K562 (cell line): ENCODE data around the gene CRELD2. TPM values are rescaled to one million over a fixed set of nuclear protein-coding genes. Genes with fewer than 3 reads are reported as not detected.
A peak's percentile ranks its signal among the peaks of the same experiment; 100 is the strongest.

Experiments
- ATAC-seq: fragments of 200-7000 bp; cut with Tn5 transposase; 3 replicates; pipeline ENCODE4 v1.9.1; 2020; ENCODE audit warnings: moderate library complexity
- BruUV-seq: library from RNA; stranded (reverse); fragments of 400-500 nt; replicated peaks from 2 replicates; lab custom pipeline; 2021; lab: Mats Ljungman, UMichigan
- CTCF ChIA-PET: fragments of 300-600 bp; formaldehyde crosslinking; extraction: SDS; loops from one replicate; lab custom pipeline; 2021; ENCODE audit warnings: low intra/inter-chr PET ratio; lab: Yijun Ruan, JAX
- POLR2A ChIA-PET: fragments of 300-600, 350-650 bp; sonication (Branson Sonifier 250); formaldehyde crosslinking; extraction: SDS; loops from one replicate; lab custom pipeline; 2021; ENCODE audit warnings: antibody characterized with exemption, inconsistent platforms; lab: Yijun Ruan, JAX
- DNase-seq, 4 experiments: peaks; one replicate each; pipeline versions ENCODE4 v3.0.0 to v3.0.0-alpha.2; 2011 to 2018; ENCODE audit warnings: low spot score in 3 of 4, mixed read lengths in 3 of 4; ENCODE audit errors: extremely low read depth in 1 of 4
- FAIRE-seq: peaks from 2 replicates; lab custom pipeline; 2011; peaks lifted over from hg19 to GRCh38; lab: Jason Lieb, UNC
- H2AFZ ChIP-seq: 2 replicates; pipeline ENCODE4 v1.6.0; 2011; ENCODE audit warnings: low read depth, low read length, control low read depth, inconsistent platforms
- H3K27ac ChIP-seq: fragments of 200-600 bp; 3 replicates; pipeline ENCODE4 v1.8.0; 2011; ENCODE audit warnings: low read depth, mild to moderate bottlenecking, control low read depth, inconsistent platforms, low read length, moderate library complexity, mixed read lengths; ENCODE audit errors: extremely low read depth
- H3K27me3 ChIP-seq, 2 experiments: fragments of 300-600 bp in 1 of 2; 2 replicates in 1 of 2; 3 replicates in 1 of 2; pipeline versions ENCODE4 v1.6.0 to v1.8.0; 2011; ENCODE audit warnings: inconsistent platforms in 2 of 2, low read length in 2 of 2, mild to moderate bottlenecking in 1 of 2, mixed read lengths in 1 of 2, moderate library complexity in 1 of 2; ENCODE audit not compliant: control insufficient read depth in 2 of 2, insufficient read depth in 2 of 2
- H3K36me3 ChIP-seq: fragments of 300-600 bp; 3 replicates; pipeline ENCODE4 v1.8.0; 2011; ENCODE audit warnings: mild to moderate bottlenecking, low read length, inconsistent platforms; ENCODE audit not compliant: control insufficient read depth, insufficient read depth
- H3K4me1 ChIP-seq, 2 experiments: fragments of 200-600 bp in 1 of 2; replicated peaks in 1 of 2; 2 replicates in 1 of 2; 3 replicates in 1 of 2; pipeline versions ENCODE4 v1.5.1 to v1.8.0; 2011; ENCODE audit warnings: inconsistent platforms in 2 of 2, low read length in 2 of 2, mild to moderate bottlenecking in 1 of 2, mixed read lengths in 1 of 2, moderate library complexity in 1 of 2; ENCODE audit not compliant: control insufficient read depth in 2 of 2, insufficient read depth in 2 of 2
- H3K4me2 ChIP-seq: 2 replicates; pipeline ENCODE4 v1.6.1; 2011; ENCODE audit warnings: low read length, control low read depth, inconsistent platforms, mixed read lengths; ENCODE audit not compliant: insufficient read depth
- H3K4me3 ChIP-seq: fragments of 200-600 bp; sonication (generic), shearing (Covaris generic); 2 replicates; pipeline ENCODE4 v1.5.1; 2016; ENCODE audit warnings: control low read depth, inconsistent platforms
- H3K79me2 ChIP-seq: fragments of 200-600 bp; 3 replicates; pipeline ENCODE4 v1.8.0; 2011; ENCODE audit warnings: low read length, inconsistent platforms; ENCODE audit not compliant: control insufficient read depth, insufficient read depth
- H3K9ac ChIP-seq, 2 experiments: 2 replicates each; pipeline versions ENCODE4 v1.6.0 to v1.6.1; 2011; ENCODE audit warnings: low read depth in 2 of 2, low read length in 2 of 2, control low read depth in 1 of 2, inconsistent platforms in 1 of 2, mild to moderate bottlenecking in 1 of 2, mixed read lengths in 1 of 2; ENCODE audit not compliant: insufficient read depth in 1 of 2
- H3K9me1 ChIP-seq: one replicate; pipeline ENCODE4 v1.6.0; 2011; ENCODE audit warnings: inconsistent platforms, mild to moderate bottlenecking, low read length, moderate library complexity; ENCODE audit not compliant: control insufficient read depth, insufficient read depth
- H3K9me3 ChIP-seq: replicated peaks from 2 replicates; pipeline ENCODE4 v1.5.1; 2011; ENCODE audit warnings: low read depth, low read length, inconsistent platforms; ENCODE audit not compliant: control insufficient read depth, insufficient read depth
- H4K20me1 ChIP-seq: replicated peaks from 2 replicates; pipeline ENCODE4 v1.6.1; 2011; ENCODE audit warnings: low read length, inconsistent platforms, mixed read lengths; ENCODE audit not compliant: control insufficient read depth, insufficient read depth
- ARID1B ChIP-seq: fragments of 450-650 bp; IDR thresholded peaks from 2 replicates; pipeline ENCODE4 v1.6.1; 2016; ENCODE audit warnings: antibody characterized with exemption, mild to moderate bottlenecking, inconsistent platforms
- BHLHE40 ChIP-seq: IDR thresholded peaks from 2 replicates; pipeline ENCODE4 v1.6.1; 2011; ENCODE audit warnings: low read length, improper control_type of control experiment
- BRD9 ChIP-seq: fragments of 450-650 bp; IDR thresholded peaks from 2 replicates; pipeline ENCODE4 v1.6.1; 2018; ENCODE audit warnings: low read depth; ENCODE audit not compliant: partially characterized antibody
- CBFA2T2 ChIP-seq: fragments of 450-650 bp; conservative IDR thresholded peaks from 2 replicates; pipeline ENCODE4 v1.6.1; 2017; ENCODE audit warnings: mild to moderate bottlenecking
- CREM ChIP-seq: IDR thresholded peaks from 2 replicates; pipeline ENCODE4 v1.6.1; 2014; ENCODE audit warnings: antibody characterized with exemption, low read depth
- CXXC5 ChIP-seq: fragments of 250-450 bp; sonication (Bioruptor Pico); IDR thresholded peaks from 2 replicates; pipeline ENCODE4 v1.8.0; 2022; ENCODE audit warnings: inconsistent platforms, mild to moderate bottlenecking, moderate library complexity
- DMBX1 ChIP-seq: fragments of 250-450 bp; sonication (Bioruptor Pico); IDR thresholded peaks from 2 replicates; pipeline ENCODE4 v1.8.0; 2022; ENCODE audit warnings: inconsistent platforms, mild to moderate bottlenecking, moderate library complexity, borderline replicate concordance
- EP300 ChIP-seq: IDR thresholded peaks from 2 replicates; pipeline ENCODE4 v1.6.1; 2012; ENCODE audit warnings: low read length, improper control_type of control experiment
- EZH2 ChIP-seq: IDR thresholded peaks from 2 replicates; pipeline ENCODE4 v1.6.1; 2012; ENCODE audit warnings: low read depth, mild to moderate bottlenecking, inconsistent platforms, low read length, borderline replicate concordance
- IRF2 ChIP-seq: sonication (generic); formaldehyde crosslinking; IDR thresholded peaks from 2 replicates; pipeline ENCODE4 v1.8.1; 2022; ENCODE audit warnings: mild to moderate bottlenecking, missing genetic modification reagents
- MAFF ChIP-seq: IDR thresholded peaks from 2 replicates; pipeline ENCODE4 v1.6.1; 2012; ENCODE audit warnings: low read length, improper control_type of control experiment
- MTA3 ChIP-seq: fragments of 450-650 bp; formaldehyde crosslinking; IDR thresholded peaks from 2 replicates; pipeline ENCODE4 v1.6.1; 2017; ENCODE audit warnings: mild to moderate bottlenecking, borderline replicate concordance
- MXI1 ChIP-seq: IDR thresholded peaks from 2 replicates; pipeline ENCODE4 v1.6.1; 2011; ENCODE audit warnings: low read depth, mild to moderate bottlenecking, improper control_type of control experiment, low read length
- NCOR1 ChIP-seq: fragments of 450-650 bp; IDR thresholded peaks from 2 replicates; pipeline ENCODE4 v1.6.1; 2016; ENCODE audit warnings: mild to moderate bottlenecking, moderate library complexity
- NFIC ChIP-seq: fragments of 450-650 bp; IDR thresholded peaks from 2 replicates; pipeline ENCODE4 v1.6.1; 2017; ENCODE audit warnings: mild to moderate bottlenecking, inconsistent platforms
- RUNX1 ChIP-seq: sonication (generic); IDR thresholded peaks from 2 replicates; pipeline ENCODE4 v1.6.1; 2016; ENCODE audit warnings: antibody characterized with exemption, low read depth
- SMAD1 ChIP-seq: fragments of 150-350 bp; IDR thresholded peaks from 2 replicates; pipeline ENCODE4 v1.6.1; 2014; ENCODE audit warnings: low read length, low read depth; ENCODE audit not compliant: partially characterized antibody
- TRIM24 ChIP-seq, 2 experiments: fragments of 450-650 bp; IDR thresholded peaks; 2 replicates each; pipeline ENCODE4 v1.6.1; 2016
- XRCC3 ChIP-seq: fragments of 450-650 bp; IDR thresholded peaks from 2 replicates; pipeline ENCODE4 v1.6.1; 2017; ENCODE audit warnings: mild to moderate bottlenecking, moderate library complexity
- ZNF23 ChIP-seq: fragments of 250-450 bp; sonication (Bioruptor Pico); IDR thresholded peaks from 2 replicates; pipeline ENCODE4 v1.4.0; 2020; ENCODE audit warnings: mild to moderate bottlenecking
- ZNF232 ChIP-seq: sonication (generic); formaldehyde crosslinking; IDR thresholded peaks from 2 replicates; pipeline ENCODE4 v1.8.0; 2022; ENCODE audit warnings: mild to moderate bottlenecking, missing genetic modification reagents
- WGBS: fragments of 100-300 bp; shearing (Covaris generic); methylation state at CpG from one replicate; pipeline ENCODE4 v1.1.6; 2016; ENCODE audit warnings: low coverage, mixed read lengths; ENCODE audit not compliant: insufficient coverage; ENCODE audit errors: missing lambda C conversion rate; 5-methylcytosine and 5-hydroxymethylcytosine counted together
- in situ Hi-C: fragments of 300-500 bp; cut with MboI; formaldehyde crosslinking; loops from 4 replicates; pipeline ENCODE4 v1.15.0; 2018; ENCODE audit warnings: inconsistent platforms, mixed read lengths
- intact Hi-C: fragments of 100-400 bp; cut with micrococcal nuclease; formaldehyde crosslinking; loops from 2 replicates; pipeline ENCODE4 v1.14.2; 2022
- polyA plus RNA-seq, 8 experiments: library from polyadenylated mRNA; depleted of rRNA in 4 of 8; stranded (reverse) in 5 of 8; unstranded in 3 of 8; fragments of >200 nt; fragmentation: Nextera tagmentation in 2 of 8; fragmentation: Illumina TruSeq in 1 of 8; extraction: Ambion mirVana in 2 of 8; extraction: Trizol in 1 of 8; gene quantifications; 2 replicates each; pipeline versions ENCODE4 v1.2.1 to v1.2.3, GENCODE V29; 2011 to 2014; ENCODE audit warnings: inconsistent platforms in 1 of 8, missing spikeins in 1 of 8
- total RNA-seq, 7 experiments: library from RNA; depleted of rRNA in 6 of 7; stranded (reverse); fragments of >200 nt in 6 of 7; fragmentation: Illumina TruSeq in 2 of 7; extraction: Trizol in 2 of 7; gene quantifications; 2 replicates each; pipeline versions ENCODE4 v1.2.1 to v1.2.3, GENCODE V29; 2011 to 2021; ENCODE audit warnings: low replicate concordance in 1 of 7
- TF ChIP-seq, protein P1 (sequence below): fragments of 250-450 bp; sonication (Bioruptor Pico); IDR thresholded peaks from 2 replicates; pipeline ENCODE4 v1.8.0; 2022; ENCODE audit warnings: moderate library complexity, mild to moderate bottlenecking, inconsistent platforms

CRELD2 gene
- total and polyA plus RNA-seq, 9 of the 15 experiments (the other 6 are each of a cell fraction or from before 2014, with no cell fraction given): 0.96 to 25.3 (median 8.8) TPM

GRCh38 chr22:49936018-49936972 lies 17.9 kb downstream of the CRELD2 start:
- intact Hi-C loops: no loop called here
- Histone ChIP-seq H3K9me3 (no peaks in the 10 kb centered on the region), H3K9ac (peak overlapping the region in 1 of 2 experiments; percentile 86; a peak in 1 of 4 replicates), H3K4me1 (peaks cover 18 to 53% of the 10 kb centered on the region in 2 experiments), H3K27me3 (no peaks in the 10 kb centered on the region), H2AFZ (0 out of 2 replicates have a peak overlapping the region, but pooled peaks have one; percentile 51), H3K27ac (peak overlapping the region; percentile 70; the same call in 2 of the 3 replicates), H3K9me1 (no peaks in the 10 kb centered on the region), H3K4me3 (no peak overlapping the region), H3K79me2 (no peaks in the 10 kb centered on the region), H4K20me1 (no peaks in the 10 kb centered on the region), H3K36me3 (no peaks in the 10 kb centered on the region), H3K4me2 (no peak overlapping the region)
- ChIA-PET POLR2A (interaction anchor here (0.6 to 1.8 kb wide), 4 partner anchors 26 to 316 kb away, joined by 3 to 4 read pairs (median 3); no protein-coding TSS in a partner anchor), CTCF (no interaction called here)
- in situ Hi-C loops: no loop called here
- BruUV-seq: no TSS peak
- peak; percentile 79 to 95 (median 82) for DNase-seq
- peak; percentile 92 for ATAC-seq
- peak; percentile 81 for FAIRE-seq
- WGBS: 46% methylated on average over 3 of the region's 52 CpGs
- TF ChIP-seq NCOR1: peak; percentile 74
- TF ChIP-seq BHLHE40: peak; percentile 96
- no peak for TF ChIP-seq RUNX1
- TF ChIP-seq MXI1: no peak
- no peak for TF ChIP-seq MAFF
- no peak for TF ChIP-seq BRD9
- TF ChIP-seq EZH2: no peak
- TF ChIP-seq, protein P1, sequence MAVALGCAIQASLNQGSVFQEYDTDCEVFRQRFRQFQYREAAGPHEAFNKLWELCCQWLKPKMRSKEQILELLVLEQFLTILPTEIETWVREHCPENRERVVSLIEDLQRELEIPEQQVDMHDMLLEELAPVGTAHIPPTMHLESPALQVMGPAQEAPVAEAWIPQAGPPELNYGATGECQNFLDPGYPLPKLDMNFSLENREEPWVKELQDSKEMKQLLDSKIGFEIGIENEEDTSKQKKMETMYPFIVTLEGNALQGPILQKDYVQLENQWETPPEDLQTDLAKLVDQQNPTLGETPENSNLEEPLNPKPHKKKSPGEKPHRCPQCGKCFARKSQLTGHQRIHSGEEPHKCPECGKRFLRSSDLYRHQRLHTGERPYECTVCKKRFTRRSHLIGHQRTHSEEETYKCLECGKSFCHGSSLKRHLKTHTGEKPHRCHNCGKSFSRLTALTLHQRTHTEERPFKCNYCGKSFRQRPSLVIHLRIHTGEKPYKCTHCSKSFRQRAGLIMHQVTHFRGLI: no peak
- peak; percentile 91 for TF ChIP-seq CXXC5 (CRISPR knock-in tag)
- TF ChIP-seq CREM: peak; percentile 75; the same call in 1 of the 2 replicates
- no peak for TF ChIP-seq SMAD1
- no peak for TF ChIP-seq ZNF23
- peak; percentile 38; the same call in 1 of the 2 replicates for TF ChIP-seq ARID1B
- no peak for TF ChIP-seq ZNF232
- no peak for TF ChIP-seq CBFA2T2
- no peak for TF ChIP-seq XRCC3
- no peak for TF ChIP-seq DMBX1
- TF ChIP-seq EP300: peak; percentile 66
- 0 out of 2 replicates have a peak, but pooled peaks have one; percentile 47 for TF ChIP-seq MTA3
- no peak for TF ChIP-seq IRF2 (CRISPR knock-in tag)
- TF ChIP-seq NFIC: 0 out of 2 replicates have a peak, but pooled peaks have one; percentile 18
- TF ChIP-seq TRIM24 (IDR thresholded peaks at IDR 0.05): no peak
